Keratinocyte (primary cell): ENCODE data around the gene TNC. TPM values are rescaled to one million over a fixed set of nuclear protein-coding genes. Genes with fewer than 3 reads are reported as not detected.

ENCODE experiments used
- DNase-seq: peaks from one replicate; pipeline ENCODE4 v3.0.0-alpha.2; 2011; ENCODE audit warnings: low read depth, missing footprints, low spot score
- FAIRE-seq: peaks from 2 replicates; lab custom pipeline; 2011; peaks lifted over from hg19 to GRCh38; lab: Jason Lieb, UNC
- H2AFZ ChIP-seq: 2 replicates; pipeline ENCODE4 v1.6.0; 2012; ENCODE audit warnings: low read length, control low read depth, inconsistent platforms; ENCODE audit not compliant: control insufficient read depth
- H3K27ac ChIP-seq: 2 replicates; pipeline ENCODE4 v1.5.1; 2011; ENCODE audit warnings: low read length; ENCODE audit not compliant: control insufficient read depth, insufficient read depth
- H3K27me3 ChIP-seq: 3 replicates; pipeline ENCODE4 v1.6.0; 2011; ENCODE audit warnings: low read length; ENCODE audit not compliant: control insufficient read depth, insufficient read depth; ENCODE audit errors: extremely low read depth
- H3K36me3 ChIP-seq, 2 experiments: 2 replicates in 1 of 2; 3 replicates in 1 of 2; pipeline ENCODE4 v1.5.1; 2011; ENCODE audit warnings: low read length in 2 of 2, mild to moderate bottlenecking in 1 of 2; ENCODE audit not compliant: control insufficient read depth in 2 of 2, insufficient read depth in 2 of 2; ENCODE audit errors: extremely low read depth in 1 of 2
- H3K4me1 ChIP-seq: 3 replicates; pipeline ENCODE4 v1.5.1; 2011; ENCODE audit warnings: low read length; ENCODE audit not compliant: control insufficient read depth, insufficient read depth; ENCODE audit errors: extremely low read depth
- H3K4me2 ChIP-seq: 3 replicates; pipeline ENCODE4 v1.6.0; 2011; ENCODE audit warnings: low read depth, low read length; ENCODE audit not compliant: control insufficient read depth, insufficient read depth; ENCODE audit errors: extremely low read depth
- H3K4me3 ChIP-seq, 3 experiments: fragments of 200-600 bp in 1 of 3; sonication (generic) in 1 of 3; 2 replicates in 2 of 3; 3 replicates in 1 of 3; pipeline ENCODE4 v1.5.1; 2011 to 2016; ENCODE audit warnings: low read length in 3 of 3, mild to moderate bottlenecking in 3 of 3, control low read depth in 2 of 3, inconsistent platforms in 1 of 3, low read depth in 1 of 3, mixed read lengths in 1 of 3, mixed run types in 1 of 3, moderate library complexity in 1 of 3; ENCODE audit not compliant: control insufficient read depth in 2 of 3, insufficient read depth in 2 of 3; ENCODE audit errors: extremely low read depth in 1 of 3
- H3K79me2 ChIP-seq: 2 replicates; pipeline ENCODE4 v1.6.0; 2012; ENCODE audit warnings: low read length; ENCODE audit not compliant: control insufficient read depth, insufficient read depth
- H3K9ac ChIP-seq: 3 replicates; pipeline ENCODE4 v1.6.0; 2011; ENCODE audit warnings: low read length; ENCODE audit not compliant: control insufficient read depth, insufficient read depth; ENCODE audit errors: extremely low read depth
- H3K9me1 ChIP-seq: 3 replicates; pipeline ENCODE4 v1.6.0; 2011; ENCODE audit warnings: low read length; ENCODE audit not compliant: control insufficient read depth, insufficient read depth; ENCODE audit errors: extremely low read depth
- H3K9me3 ChIP-seq: 2 replicates; pipeline ENCODE4 v1.5.1; 2012; ENCODE audit warnings: low read depth, low read length; ENCODE audit not compliant: control insufficient read depth
- H4K20me1 ChIP-seq: 3 replicates; pipeline ENCODE4 v1.6.0; 2011; ENCODE audit warnings: low read length; ENCODE audit not compliant: control insufficient read depth, insufficient read depth; ENCODE audit errors: extremely low read depth
- EZH2 ChIP-seq: IDR thresholded peaks from one replicate; pipeline ENCODE4 v1.6.1; 2012; ENCODE audit warnings: inconsistent platforms, mild to moderate bottlenecking, low read length, moderate library complexity
- dilution Hi-C: fragments of 300-500 bp; cut with MboI; formaldehyde crosslinking; loops from one replicate; pipeline ENCODE4 v1.7.0; 2020; ENCODE audit warnings: low sequenced_read_pairs; ENCODE audit not compliant: extremely low pct_ligation_motif_present
- polyA plus RNA-seq, 5 experiments: library from polyadenylated mRNA; depleted of rRNA in 3 of 5; stranded (reverse) in 3 of 5; stranded (forward) in 1 of 5; unstranded in 1 of 5; fragments of >200 nt; gene quantifications; 1 replicate in 1 of 5; 2 replicates in 3 of 5; 3 replicates in 1 of 5; pipeline versions ENCODE4 v1.2.1 to v1.2.3, GENCODE V29; 2011 to 2012; ENCODE audit warnings: missing spikeins in 2 of 5, low read depth in 1 of 5, low replicate concordance in 1 of 5
- TF ChIP-seq, protein P1 (sequence below), 3 experiments: IDR thresholded peaks in 1 of 3; conservative IDR thresholded peaks in 1 of 3; optimal IDR thresholded peaks in 1 of 3; 2 replicates in 2 of 3; 3 replicates in 1 of 3; pipeline versions ENCODE3 to v1.5.1; 2011; ENCODE audit warnings: low read length in 3 of 3, mild to moderate bottlenecking in 3 of 3, moderate library complexity in 2 of 3, control low read depth in 1 of 3, inconsistent platforms in 1 of 3; ENCODE audit not compliant: insufficient read depth in 2 of 3; ENCODE audit errors: extremely low read depth in 1 of 3

The TNC gene
- polyA plus RNA-seq, 1 donor (not counting 4 experiments of a cell fraction or from before 2014, with no cell fraction given), result 58.7 TPM

DNA sequence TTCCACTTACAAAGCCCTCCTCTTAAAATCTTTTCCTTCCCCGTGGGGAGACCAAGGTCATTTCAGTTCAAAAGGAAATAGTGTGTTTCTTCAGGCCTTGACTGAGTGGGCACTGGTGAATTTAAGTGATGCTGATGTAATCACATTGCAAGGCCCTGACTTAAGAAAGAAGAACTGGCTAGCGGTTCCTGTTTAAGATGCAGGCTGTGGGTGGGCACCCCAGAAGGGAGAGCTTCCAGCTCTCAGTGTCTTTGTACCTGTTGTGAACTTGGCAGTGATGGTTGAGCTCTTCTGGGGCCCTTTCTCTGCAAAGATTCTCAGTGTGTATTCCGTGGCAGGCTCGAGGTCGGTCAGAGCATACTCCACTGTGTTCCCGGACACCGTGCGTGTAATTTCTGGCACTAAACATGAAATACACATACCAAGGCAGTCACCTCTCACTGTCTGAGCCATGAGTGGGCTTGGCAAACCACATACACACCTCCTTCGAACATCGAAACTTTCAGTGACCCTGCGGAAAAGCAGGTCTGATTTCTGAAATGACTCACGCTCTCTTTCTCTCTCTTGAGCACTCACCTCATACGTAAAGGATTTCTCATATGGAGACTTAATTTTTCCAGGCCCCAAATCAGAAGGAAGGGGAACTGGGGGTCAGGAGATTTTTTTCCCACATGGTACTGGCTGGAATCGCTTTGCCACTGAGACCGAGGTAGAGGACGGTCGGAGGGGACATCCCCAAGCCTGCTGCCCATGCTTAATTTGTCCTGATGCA lies 81.9 kb downstream of the TNC start:
- dilution Hi-C loops, result no loop called here
- Histone ChIP-seq H3K27me3 (no peaks in the 10 kb centered on the region), H3K9ac (peak overlapping the region; percentile 43), H4K20me1 (no peaks in the 10 kb centered on the region), H3K36me3 (peaks cover 0 to 35% of the 10 kb centered on the region in 2 experiments), H3K4me3 (no peak overlapping the region), H3K4me1 (peaks cover 24% of the 10 kb centered on the region), H3K27ac (peak overlapping the region; percentile 73), H2AFZ (no peak overlapping the region), H3K9me1 (no peaks in the 10 kb centered on the region), H3K9me3 (no peaks in the 10 kb centered on the region), H3K79me2 (no peaks in the 10 kb centered on the region), H3K4me2 (peak overlapping the region; percentile 37)
- FAIRE-seq (no peak), DNase-seq (no peak)
- TF ChIP-seq, protein P1, sequence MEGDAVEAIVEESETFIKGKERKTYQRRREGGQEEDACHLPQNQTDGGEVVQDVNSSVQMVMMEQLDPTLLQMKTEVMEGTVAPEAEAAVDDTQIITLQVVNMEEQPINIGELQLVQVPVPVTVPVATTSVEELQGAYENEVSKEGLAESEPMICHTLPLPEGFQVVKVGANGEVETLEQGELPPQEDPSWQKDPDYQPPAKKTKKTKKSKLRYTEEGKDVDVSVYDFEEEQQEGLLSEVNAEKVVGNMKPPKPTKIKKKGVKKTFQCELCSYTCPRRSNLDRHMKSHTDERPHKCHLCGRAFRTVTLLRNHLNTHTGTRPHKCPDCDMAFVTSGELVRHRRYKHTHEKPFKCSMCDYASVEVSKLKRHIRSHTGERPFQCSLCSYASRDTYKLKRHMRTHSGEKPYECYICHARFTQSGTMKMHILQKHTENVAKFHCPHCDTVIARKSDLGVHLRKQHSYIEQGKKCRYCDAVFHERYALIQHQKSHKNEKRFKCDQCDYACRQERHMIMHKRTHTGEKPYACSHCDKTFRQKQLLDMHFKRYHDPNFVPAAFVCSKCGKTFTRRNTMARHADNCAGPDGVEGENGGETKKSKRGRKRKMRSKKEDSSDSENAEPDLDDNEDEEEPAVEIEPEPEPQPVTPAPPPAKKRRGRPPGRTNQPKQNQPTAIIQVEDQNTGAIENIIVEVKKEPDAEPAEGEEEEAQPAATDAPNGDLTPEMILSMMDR (optimal IDR thresholded peaks at IDR 0.05 in 1 of 3, IDR thresholded peaks at IDR 0.05 in 1 of 3, conservative IDR thresholded peaks at IDR 0.05 in 1 of 3; ENCODE audit: extremely low read depth in 1 of 3, insufficient read depth in 2 of 3, low read length in 3 of 3), result no peak
- no peak for TF ChIP-seq EZH2

DNA sequence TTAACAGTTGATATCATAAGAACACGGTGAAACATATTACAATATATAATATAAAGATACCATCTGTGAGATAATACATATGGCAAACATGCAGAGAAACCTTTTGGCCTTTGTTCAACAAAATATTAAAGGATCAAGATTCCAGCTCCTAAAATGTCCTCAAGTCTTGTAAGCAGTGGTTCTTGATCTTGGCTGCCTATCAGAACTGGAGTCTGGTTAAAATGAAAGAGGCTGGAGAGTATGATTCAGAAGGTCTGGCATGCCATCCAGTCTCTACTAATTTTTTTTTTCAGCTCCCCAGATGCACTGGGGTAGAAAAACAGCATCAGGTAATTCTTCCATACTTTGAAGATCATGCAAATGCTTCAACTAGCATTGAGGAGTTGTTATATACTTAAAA lies 83.2 kb downstream of the TNC start:
- H2AFZ ChIP-seq, result no peak overlapping the region
- H3K4me3 ChIP-seq, result no peak overlapping the region
- H3K4me1 ChIP-seq, result peaks cover 24% of the 10 kb centered on the region
- no peaks in the 10 kb centered on the region for H3K27me3 ChIP-seq
- H3K9ac ChIP-seq, result no peak overlapping the region
- dilution Hi-C loops, result no loop called here
- no peaks in the 10 kb centered on the region for H3K9me1 ChIP-seq
- no peak overlapping the region for H3K4me2 ChIP-seq
- H3K27ac ChIP-seq, result peak overlapping the region; percentile 5
- H3K9me3 ChIP-seq, result no peaks in the 10 kb centered on the region
- H3K36me3 ChIP-seq, result peaks cover 1 to 36% of the 10 kb centered on the region in 2 experiments
- no peaks in the 10 kb centered on the region for H3K79me2 ChIP-seq
- no peak for DNase-seq
- TF ChIP-seq, protein P1 (optimal IDR thresholded peaks at IDR 0.05 in 1 of 3, IDR thresholded peaks at IDR 0.05 in 1 of 3, conservative IDR thresholded peaks at IDR 0.05 in 1 of 3; ENCODE audit: extremely low read depth in 1 of 3, insufficient read depth in 2 of 3, low read length in 3 of 3), result no peak
- no peak for TF ChIP-seq EZH2
- no peaks in the 10 kb centered on the region for H4K20me1 ChIP-seq
- FAIRE-seq, result peak; percentile 60
